ENCODE measurements around the gene ABCC8.

Gene ABCC8

DNA sequence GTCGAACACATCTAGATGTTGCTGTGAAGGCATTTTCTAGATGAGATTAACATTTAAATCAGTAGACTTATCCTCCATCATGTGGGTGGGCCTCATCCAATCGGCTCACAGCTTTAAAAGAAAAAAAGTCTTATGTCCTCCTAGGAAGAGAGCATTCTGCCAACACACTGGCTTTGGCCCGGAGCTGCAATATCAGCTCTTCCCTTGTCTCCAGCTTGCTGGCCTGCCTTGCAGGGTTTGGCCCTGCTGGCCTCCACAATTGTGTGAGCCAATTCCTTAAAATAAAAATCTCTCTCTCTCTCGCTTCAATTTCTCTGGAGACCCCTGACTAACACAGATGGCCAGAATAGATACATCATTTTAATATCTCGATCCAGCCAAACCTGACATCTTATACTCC, 13.1 kb upstream of the ABCC8 start:
- TF ChIP-seq, protein P1, sequence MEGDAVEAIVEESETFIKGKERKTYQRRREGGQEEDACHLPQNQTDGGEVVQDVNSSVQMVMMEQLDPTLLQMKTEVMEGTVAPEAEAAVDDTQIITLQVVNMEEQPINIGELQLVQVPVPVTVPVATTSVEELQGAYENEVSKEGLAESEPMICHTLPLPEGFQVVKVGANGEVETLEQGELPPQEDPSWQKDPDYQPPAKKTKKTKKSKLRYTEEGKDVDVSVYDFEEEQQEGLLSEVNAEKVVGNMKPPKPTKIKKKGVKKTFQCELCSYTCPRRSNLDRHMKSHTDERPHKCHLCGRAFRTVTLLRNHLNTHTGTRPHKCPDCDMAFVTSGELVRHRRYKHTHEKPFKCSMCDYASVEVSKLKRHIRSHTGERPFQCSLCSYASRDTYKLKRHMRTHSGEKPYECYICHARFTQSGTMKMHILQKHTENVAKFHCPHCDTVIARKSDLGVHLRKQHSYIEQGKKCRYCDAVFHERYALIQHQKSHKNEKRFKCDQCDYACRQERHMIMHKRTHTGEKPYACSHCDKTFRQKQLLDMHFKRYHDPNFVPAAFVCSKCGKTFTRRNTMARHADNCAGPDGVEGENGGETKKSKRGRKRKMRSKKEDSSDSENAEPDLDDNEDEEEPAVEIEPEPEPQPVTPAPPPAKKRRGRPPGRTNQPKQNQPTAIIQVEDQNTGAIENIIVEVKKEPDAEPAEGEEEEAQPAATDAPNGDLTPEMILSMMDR (IDR thresholded peaks at IDR 0.05; ENCODE audit: insufficient read depth, low read length, poor library complexity, severe bottlenecking) = no peak
- no peak overlapping the region for H3K4me3 ChIP-seq (replicated peaks; ENCODE audit: low read depth, low read length)
- DNase-seq (ENCODE audit: extremely low read depth, insufficient read length) = no peak

DNA sequence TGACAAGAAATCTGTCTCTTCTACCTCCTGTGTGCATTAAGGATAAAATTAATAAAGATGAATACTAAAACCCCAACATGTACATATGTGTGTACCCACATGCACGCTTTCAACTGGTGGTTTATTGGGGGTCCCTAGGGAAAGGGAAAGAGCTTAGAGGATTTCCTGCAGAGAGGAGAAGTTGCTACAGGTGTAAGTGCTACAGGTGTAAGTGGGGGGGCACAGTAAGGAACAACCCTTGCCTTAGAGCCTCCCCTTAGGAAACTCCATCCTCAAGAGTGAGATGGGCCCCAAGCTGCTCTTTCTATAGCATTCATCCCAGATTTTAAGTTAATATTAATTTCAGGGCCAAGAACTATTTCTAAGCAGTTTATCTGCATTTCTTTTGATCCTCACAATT, 11.9 kb upstream of the ABCC8 start:
- no peak for DNase-seq (ENCODE audit: extremely low read depth, insufficient read length)
- TF ChIP-seq, protein P1 (IDR thresholded peaks at IDR 0.05; ENCODE audit: insufficient read depth, low read length, poor library complexity, severe bottlenecking) = no peak
- Histone ChIP-seq H3K4me3 (replicated peaks; ENCODE audit: low read depth, low read length) (no peak overlapping the region), H3K27me3 (replicated peaks; ENCODE audit: control insufficient read depth, insufficient read depth, low read length) (no peaks in the 10 kb centered on the region; the same call in none of the 2 replicates), H3K36me3 (ENCODE audit: control insufficient read depth, insufficient read depth, low read length) (no peaks in the 10 kb centered on the region)

More for the DNA sequence above, 13.1 kb upstream of the ABCC8 start:
- H3K27me3 ChIP-seq (replicated peaks; ENCODE audit: control insufficient read depth, insufficient read depth, low read length) = no peaks in the 10 kb centered on the region; the same call in none of the 2 replicates
- H3K36me3 ChIP-seq (ENCODE audit: control insufficient read depth, insufficient read depth, low read length) = no peaks in the 10 kb centered on the region

DNA sequence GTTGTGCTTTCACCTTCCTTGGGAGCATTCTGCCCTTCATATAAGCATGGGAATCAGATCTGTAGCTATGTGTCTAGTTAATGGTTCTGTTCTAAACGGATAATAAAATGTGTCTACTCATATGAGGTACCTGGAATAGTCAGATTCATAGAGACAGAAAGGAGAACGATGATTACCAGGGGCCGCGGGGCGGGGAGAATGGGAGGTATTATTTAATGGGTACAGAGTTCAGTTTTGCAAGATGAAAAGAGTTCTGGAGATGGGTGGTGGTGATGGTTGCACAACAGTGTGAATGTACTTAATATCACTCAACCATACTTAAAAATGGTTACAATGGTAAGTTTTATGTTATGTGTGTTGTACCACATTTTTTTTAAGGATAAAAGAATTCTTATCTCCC, 10.0 kb upstream of the ABCC8 start:
- TF ChIP-seq, protein P1 (IDR thresholded peaks at IDR 0.05; ENCODE audit: insufficient read depth, low read length, poor library complexity, severe bottlenecking) = no peak
- Histone ChIP-seq H3K36me3 (ENCODE audit: control insufficient read depth, insufficient read depth, low read length) (no peaks in the 10 kb centered on the region), H3K4me3 (replicated peaks; ENCODE audit: low read depth, low read length) (no peak overlapping the region), H3K27me3 (replicated peaks; ENCODE audit: control insufficient read depth, insufficient read depth, low read length) (no peaks in the 10 kb centered on the region; the same call in none of the 2 replicates)
- DNase-seq (ENCODE audit: extremely low read depth, insufficient read length) = no peak

DNA sequence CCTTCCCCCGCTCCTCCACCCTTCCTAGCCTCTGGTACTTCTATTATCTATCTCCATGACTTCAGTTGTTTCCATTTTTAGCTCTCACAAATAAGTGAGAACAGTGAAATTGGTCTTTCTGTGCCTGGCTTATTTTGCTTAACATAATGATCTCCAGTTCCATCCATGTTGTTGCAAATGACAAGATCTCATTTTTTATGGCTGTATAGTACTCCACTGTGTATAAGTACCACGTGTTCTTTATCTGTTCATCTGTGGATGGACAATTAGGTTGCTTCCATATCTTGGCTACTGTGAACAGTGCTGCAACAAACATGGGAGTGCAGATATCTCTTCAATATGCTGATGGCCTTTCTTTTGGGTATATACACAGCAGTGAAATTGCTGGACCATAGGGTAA, 6.9 kb upstream of the ABCC8 start:
- no peak overlapping the region for H3K4me3 ChIP-seq (replicated peaks; ENCODE audit: low read depth, low read length)
- no peak for DNase-seq (ENCODE audit: extremely low read depth, insufficient read length)
- no peaks in the 10 kb centered on the region; the same call in none of the 2 replicates for H3K27me3 ChIP-seq (replicated peaks; ENCODE audit: control insufficient read depth, insufficient read depth, low read length)
- TF ChIP-seq, protein P1 (IDR thresholded peaks at IDR 0.05; ENCODE audit: insufficient read depth, low read length, poor library complexity, severe bottlenecking) = no peak
- H3K36me3 ChIP-seq (ENCODE audit: control insufficient read depth, insufficient read depth, low read length) = no peaks in the 10 kb centered on the region

DNA sequence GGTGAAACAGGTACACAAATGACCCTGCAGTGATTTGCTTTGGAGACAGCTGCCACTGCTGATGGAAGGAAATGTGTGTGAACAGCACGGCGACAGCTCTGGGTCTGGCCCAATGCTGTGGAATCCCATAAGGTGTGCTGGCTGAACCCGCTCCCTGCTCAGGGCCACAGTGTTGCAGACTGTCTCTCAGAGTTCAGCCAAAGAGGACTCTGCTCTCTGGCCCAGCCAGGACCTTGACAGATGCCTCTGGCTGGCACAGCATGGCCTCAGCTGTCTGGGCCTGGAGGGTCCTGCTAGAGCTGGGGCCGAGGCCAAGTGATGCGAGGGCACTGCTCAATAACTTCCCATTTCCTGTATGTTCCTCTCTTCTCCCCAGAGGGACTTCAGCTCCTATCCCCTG, 5.3 kb upstream of the ABCC8 start:
- Histone ChIP-seq H3K27me3 (replicated peaks; ENCODE audit: control insufficient read depth, insufficient read depth, low read length) (no peaks in the 10 kb centered on the region; the same call in none of the 2 replicates), H3K36me3 (ENCODE audit: control insufficient read depth, insufficient read depth, low read length) (no peaks in the 10 kb centered on the region), H3K4me3 (replicated peaks; ENCODE audit: low read depth, low read length) (no peak overlapping the region)
- no peak for DNase-seq (ENCODE audit: extremely low read depth, insufficient read length)
- TF ChIP-seq, protein P1 (IDR thresholded peaks at IDR 0.05; ENCODE audit: insufficient read depth, low read length, poor library complexity, severe bottlenecking) = no peak
